GM12878 (cell line): Measurements from ENCODE around the gene CYS1. TPM values are rescaled to one million over a fixed set of nuclear protein-coding genes. Genes with fewer than 3 reads are reported as not detected.
A peak's percentile ranks its signal among the peaks of the same experiment; 100 is the strongest.

ENCODE experiments used
- ASH2L ChIP-seq: fragments of 300-600, 200-600 bp; sonication (generic); IDR thresholded peaks from 2 replicates; pipeline ENCODE4 v1.6.1; 2017; ENCODE audit warnings: low read depth, mild to moderate bottlenecking, borderline replicate concordance
- ATF7 ChIP-seq: fragments of 450-650 bp; IDR thresholded peaks from 2 replicates; pipeline ENCODE4 v1.6.1; 2016; ENCODE audit warnings: low read depth, mild to moderate bottlenecking
- CEBPB ChIP-seq, 2 experiments: fragments of 150-350 bp in 1 of 2; IDR thresholded peaks; 2 replicates each; pipeline ENCODE4 v1.6.1; 2012 to 2014; ENCODE audit warnings: low read depth in 2 of 2, low read length in 2 of 2, borderline replicate concordance in 1 of 2, inconsistent platforms in 1 of 2
- CTCF ChIP-seq, 3 experiments: IDR thresholded peaks in 2 of 3; conservative IDR thresholded peaks in 1 of 3; 2 replicates each; pipeline ENCODE4 v1.5.1; 2011; ENCODE audit warnings: low read depth in 3 of 3, low read length in 3 of 3, mild to moderate bottlenecking in 3 of 3, control low read depth in 2 of 3, moderate library complexity in 2 of 3, inconsistent platforms in 1 of 3, mixed read lengths in 1 of 3; ENCODE audit not compliant: control insufficient read depth in 2 of 3, insufficient read depth in 1 of 3; ENCODE audit errors: extremely low read depth in 1 of 3
- FOXK2 ChIP-seq: fragments of 450-650 bp; IDR thresholded peaks from 2 replicates; pipeline ENCODE4 v1.6.1; 2017; ENCODE audit warnings: mild to moderate bottlenecking, moderate library complexity
- HDGF ChIP-seq: fragments of 450-650 bp; IDR thresholded peaks from 2 replicates; pipeline ENCODE4 v1.6.1; 2016; ENCODE audit warnings: antibody characterized with exemption
- IKZF1 ChIP-seq: fragments of 450-650 bp; conservative IDR thresholded peaks from 2 replicates; pipeline ENCODE4 v1.6.1; 2017; ENCODE audit warnings: antibody characterized with exemption, mild to moderate bottlenecking
- KLF5 ChIP-seq: fragments of 450-650 bp; IDR thresholded peaks from 2 replicates; pipeline ENCODE4 v1.6.1; 2014; ENCODE audit warnings: mild to moderate bottlenecking; ENCODE audit not compliant: partially characterized antibody
- MYB ChIP-seq: fragments of 150-350 bp; IDR thresholded peaks from 2 replicates; pipeline ENCODE4 v1.6.1; 2014; ENCODE audit warnings: mild to moderate bottlenecking, low read depth, low read length, borderline replicate concordance
- NBN ChIP-seq: fragments of 450-650 bp; IDR thresholded peaks from 2 replicates; pipeline ENCODE4 v1.6.1; 2016
- NFXL1 ChIP-seq: fragments of 450-650 bp; IDR thresholded peaks from 2 replicates; pipeline ENCODE4 v1.6.1; 2017; ENCODE audit warnings: antibody characterized with exemption, mild to moderate bottlenecking, borderline replicate concordance
- PKNOX1 ChIP-seq: fragments of 450-650 bp; IDR thresholded peaks from 2 replicates; pipeline ENCODE4 v1.6.1; 2016; ENCODE audit warnings: mild to moderate bottlenecking
- RB1 ChIP-seq: fragments of 450-650 bp; formaldehyde crosslinking; IDR thresholded peaks from 2 replicates; pipeline ENCODE4 v1.6.1; 2017; ENCODE audit warnings: mild to moderate bottlenecking, borderline replicate concordance
- SMAD1 ChIP-seq: fragments of 450-650 bp; IDR thresholded peaks from 2 replicates; pipeline ENCODE4 v1.6.1; 2018; ENCODE audit warnings: mild to moderate bottlenecking, low read depth; ENCODE audit not compliant: partially characterized antibody
- TAF1 ChIP-seq: IDR thresholded peaks from 2 replicates; pipeline ENCODE4 v1.6.1; 2011; ENCODE audit warnings: mild to moderate bottlenecking, low read depth, low read length, borderline replicate concordance
- TARDBP ChIP-seq: IDR thresholded peaks from 2 replicates; pipeline ENCODE4 v1.6.1; 2016; ENCODE audit warnings: borderline replicate concordance
- TCF7 ChIP-seq: IDR thresholded peaks from 2 replicates; pipeline ENCODE4 v1.6.1; 2014; ENCODE audit warnings: antibody characterized with exemption, borderline replicate concordance
- WRNIP1 ChIP-seq: IDR thresholded peaks from 2 replicates; pipeline ENCODE4 v1.6.1; 2011; ENCODE audit warnings: low read depth, low read length, improper control_type of control experiment, borderline replicate concordance
- ZNF592 ChIP-seq: fragments of 450-650 bp; IDR thresholded peaks from 2 replicates; pipeline ENCODE4 v1.6.1; 2017; ENCODE audit warnings: mild to moderate bottlenecking, moderate library complexity
- polyA plus RNA-seq, 11 experiments: library from polyadenylated mRNA; depleted of rRNA in 4 of 11; unstranded in 6 of 11; stranded (reverse) in 5 of 11; fragments of >200 nt; fragmentation: Nextera tagmentation in 4 of 11; fragmentation: Illumina TruSeq in 1 of 11; extraction: Ambion mirVana in 4 of 11; extraction: Trizol in 1 of 11; gene quantifications; 1 replicate in 1 of 11; 2 replicates in 10 of 11; pipeline versions ENCODE4 v1.2.1 to v1.2.3, GENCODE V29; 2011 to 2016; ENCODE audit warnings: inconsistent platforms in 2 of 11, missing spikeins in 2 of 11, low read depth in 1 of 11
- total RNA-seq, 4 experiments: library from RNA; depleted of rRNA in 3 of 4; stranded (reverse); fragments of >200 nt in 3 of 4; fragmentation: Illumina TruSeq in 1 of 4; extraction: Trizol in 1 of 4; gene quantifications; 2 replicates each; pipeline versions ENCODE4 v1.2.1 to v1.2.3, GENCODE V29; 2013 to 2021
- TF ChIP-seq, protein P1 (sequence below): fragments of 450-650 bp; IDR thresholded peaks from 2 replicates; pipeline ENCODE4 v1.6.1; 2018; ENCODE audit warnings: mild to moderate bottlenecking, low read depth, moderate library complexity; ENCODE audit not compliant: partially characterized antibody

Gene CYS1
- total and polyA plus RNA-seq, 10 of the 15 experiments (the other 5 are each of a cell fraction or from before 2014, with no cell fraction given) = 0.35 to 6.4 (median 2.5) TPM

- TF ChIP-seq HDGF (0 out of 2 replicates have a peak, but pooled peaks have one; percentile 31), MYB (no peak), FOXK2 (no peak), CTCF (IDR thresholded peaks at IDR 0.05 in 2 of 3, conservative IDR thresholded peaks at IDR 0.05 in 1 of 3; ENCODE audit: control insufficient read depth in 2 of 3, extremely low read depth in 1 of 3, insufficient read depth in 1 of 3, low read depth in 3 of 3, low read length in 3 of 3) (no peak), TAF1 (peak; percentile 70), KLF5 (no peak), SMAD1 (no peak), PKNOX1 (no peak), ASH2L (no peak), IKZF1 (0 out of 2 replicates have a peak, but pooled peaks have one; percentile 34), TCF7 (no peak), RB1 (peak; percentile 54; the same call in 1 of the 2 replicates), ATF7 (no peak), CEBPB (IDR thresholded peaks at IDR 0.05; ENCODE audit: borderline replicate concordance in 1 of 2, low read depth in 2 of 2, low read length in 2 of 2) (no peak), ZNF592 (no peak), TARDBP (no peak), NBN (no peak), NFXL1 (no peak), WRNIP1 (no peak)
- TF ChIP-seq, protein P1, sequence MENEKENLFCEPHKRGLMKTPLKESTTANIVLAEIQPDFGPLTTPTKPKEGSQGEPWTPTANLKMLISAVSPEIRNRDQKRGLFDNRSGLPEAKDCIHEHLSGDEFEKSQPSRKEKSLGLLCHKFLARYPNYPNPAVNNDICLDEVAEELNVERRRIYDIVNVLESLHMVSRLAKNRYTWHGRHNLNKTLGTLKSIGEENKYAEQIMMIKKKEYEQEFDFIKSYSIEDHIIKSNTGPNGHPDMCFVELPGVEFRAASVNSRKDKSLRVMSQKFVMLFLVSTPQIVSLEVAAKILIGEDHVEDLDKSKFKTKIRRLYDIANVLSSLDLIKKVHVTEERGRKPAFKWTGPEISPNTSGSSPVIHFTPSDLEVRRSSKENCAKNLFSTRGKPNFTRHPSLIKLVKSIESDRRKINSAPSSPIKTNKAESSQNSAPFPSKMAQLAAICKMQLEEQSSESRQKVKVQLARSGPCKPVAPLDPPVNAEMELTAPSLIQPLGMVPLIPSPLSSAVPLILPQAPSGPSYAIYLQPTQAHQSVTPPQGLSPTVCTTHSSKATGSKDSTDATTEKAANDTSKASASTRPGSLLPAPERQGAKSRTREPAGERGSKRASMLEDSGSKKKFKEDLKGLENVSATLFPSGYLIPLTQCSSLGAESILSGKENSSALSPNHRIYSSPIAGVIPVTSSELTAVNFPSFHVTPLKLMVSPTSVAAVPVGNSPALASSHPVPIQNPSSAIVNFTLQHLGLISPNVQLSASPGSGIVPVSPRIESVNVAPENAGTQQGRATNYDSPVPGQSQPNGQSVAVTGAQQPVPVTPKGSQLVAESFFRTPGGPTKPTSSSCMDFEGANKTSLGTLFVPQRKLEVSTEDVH = peak; percentile 43
Measured at GRCh38 chr2:10122500-10123280, 42.5 kb upstream of the CYS1 start, which contains the start of gene RRM2 (continued).
